GM12801 (cell line): ENCODE results near the gene IGF2R.

Source experiments
- TF ChIP-seq, protein P1 (sequence below): IDR thresholded peaks from one replicate; pipeline ENCODE4 v1.5.1; 2011; ENCODE audit warnings: control low read depth; ENCODE audit not compliant: insufficient read length; ENCODE audit errors: extremely low read depth

IGF2R gene

DNA sequence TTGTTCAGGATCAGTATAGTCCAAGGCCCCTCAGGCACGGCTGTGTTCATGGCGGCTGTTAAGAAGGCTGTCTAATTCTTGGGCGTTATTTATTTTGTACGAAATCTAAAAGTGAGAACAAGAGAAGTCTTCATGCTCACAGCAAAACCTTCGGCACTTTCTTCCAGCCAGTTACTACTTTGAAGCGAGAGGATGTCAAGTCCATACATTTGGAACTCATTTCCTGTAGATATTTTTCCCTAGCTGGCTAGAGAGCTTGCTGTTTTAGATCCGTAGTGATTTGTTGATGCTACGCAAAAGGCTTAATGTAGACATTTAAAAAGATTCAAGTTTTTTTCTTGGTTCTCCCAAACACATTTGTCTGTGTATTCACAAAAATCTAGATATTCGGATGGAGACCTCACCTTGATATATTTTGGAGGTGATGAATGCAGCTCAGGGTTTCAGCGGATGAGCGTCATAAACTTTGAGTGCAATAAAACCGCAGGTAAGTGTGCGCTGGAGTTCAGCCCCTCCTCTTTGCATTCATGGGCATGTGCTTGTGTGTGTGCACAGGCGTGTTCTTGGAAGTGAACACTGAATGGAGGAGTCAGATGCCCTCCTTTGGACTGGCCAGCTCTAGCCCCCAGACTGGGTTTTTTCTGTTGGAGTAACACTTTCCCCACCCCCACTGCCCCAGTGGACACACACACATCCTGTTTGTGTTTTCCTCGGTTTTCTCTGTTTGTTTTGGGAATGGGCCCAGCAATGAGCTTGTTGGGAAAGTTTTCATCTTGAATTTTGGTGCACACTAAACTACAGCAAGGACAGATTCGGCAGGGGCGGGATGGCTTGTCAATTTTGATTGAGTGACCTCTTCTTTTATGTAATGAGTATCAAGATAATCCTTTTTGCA lies 65.4 kb downstream of the IGF2R start:
- TF ChIP-seq, protein P1, sequence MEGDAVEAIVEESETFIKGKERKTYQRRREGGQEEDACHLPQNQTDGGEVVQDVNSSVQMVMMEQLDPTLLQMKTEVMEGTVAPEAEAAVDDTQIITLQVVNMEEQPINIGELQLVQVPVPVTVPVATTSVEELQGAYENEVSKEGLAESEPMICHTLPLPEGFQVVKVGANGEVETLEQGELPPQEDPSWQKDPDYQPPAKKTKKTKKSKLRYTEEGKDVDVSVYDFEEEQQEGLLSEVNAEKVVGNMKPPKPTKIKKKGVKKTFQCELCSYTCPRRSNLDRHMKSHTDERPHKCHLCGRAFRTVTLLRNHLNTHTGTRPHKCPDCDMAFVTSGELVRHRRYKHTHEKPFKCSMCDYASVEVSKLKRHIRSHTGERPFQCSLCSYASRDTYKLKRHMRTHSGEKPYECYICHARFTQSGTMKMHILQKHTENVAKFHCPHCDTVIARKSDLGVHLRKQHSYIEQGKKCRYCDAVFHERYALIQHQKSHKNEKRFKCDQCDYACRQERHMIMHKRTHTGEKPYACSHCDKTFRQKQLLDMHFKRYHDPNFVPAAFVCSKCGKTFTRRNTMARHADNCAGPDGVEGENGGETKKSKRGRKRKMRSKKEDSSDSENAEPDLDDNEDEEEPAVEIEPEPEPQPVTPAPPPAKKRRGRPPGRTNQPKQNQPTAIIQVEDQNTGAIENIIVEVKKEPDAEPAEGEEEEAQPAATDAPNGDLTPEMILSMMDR = no peak

DNA sequence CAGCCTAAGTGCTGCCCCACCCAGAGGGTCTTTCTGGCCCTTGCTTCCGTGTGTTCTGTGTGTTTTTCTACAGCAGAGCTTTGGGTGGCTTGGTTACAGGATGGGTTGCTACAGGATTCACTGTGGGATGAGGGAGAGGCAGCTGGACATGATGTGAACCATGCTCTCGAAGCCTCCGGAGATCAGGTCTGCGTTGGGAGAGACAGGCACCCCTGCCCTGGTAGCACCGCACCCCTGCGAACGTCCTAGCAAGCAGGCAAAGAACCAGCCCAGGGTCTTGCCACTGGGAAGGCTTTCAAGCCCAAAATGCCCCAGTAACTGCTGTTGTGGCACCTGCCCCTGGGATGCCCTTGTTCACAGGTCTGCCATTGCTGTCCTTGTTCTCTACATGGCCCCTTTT lies 66.4 kb downstream of the IGF2R start:
- TF ChIP-seq, protein P1 = no peak

DNA sequence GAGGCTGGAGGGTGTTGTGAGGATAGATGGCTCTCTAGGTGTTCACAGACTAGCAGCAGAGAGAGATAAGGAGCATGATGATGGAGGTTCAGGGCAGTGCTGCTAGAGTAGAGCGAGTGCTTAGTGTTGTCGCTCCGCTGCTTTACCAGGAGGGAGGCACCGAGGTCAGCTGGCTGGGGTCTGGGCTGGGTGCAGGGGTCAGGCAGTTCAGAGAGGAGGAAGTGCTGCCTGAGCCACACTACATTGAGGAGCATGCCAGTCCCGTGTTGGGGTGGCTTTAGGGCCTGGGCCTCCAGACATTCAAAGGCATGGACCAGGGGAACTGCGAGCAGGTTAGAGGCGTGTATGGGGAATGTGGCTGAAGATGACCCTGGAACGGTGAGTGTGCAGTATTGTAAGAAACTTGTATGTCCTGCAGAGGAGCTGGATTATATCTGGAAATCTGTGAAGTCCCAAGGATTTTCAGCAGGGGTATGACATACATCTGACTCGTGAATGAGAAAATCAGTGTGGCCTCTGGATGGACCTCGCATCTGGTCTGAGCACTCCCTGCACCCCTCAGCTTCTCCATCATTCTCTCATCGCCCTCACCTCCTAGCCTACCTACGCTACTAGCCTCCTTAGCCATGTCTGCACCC lies 66.9 kb downstream of the IGF2R start:
- TF ChIP-seq, protein P1 = no peak

DNA sequence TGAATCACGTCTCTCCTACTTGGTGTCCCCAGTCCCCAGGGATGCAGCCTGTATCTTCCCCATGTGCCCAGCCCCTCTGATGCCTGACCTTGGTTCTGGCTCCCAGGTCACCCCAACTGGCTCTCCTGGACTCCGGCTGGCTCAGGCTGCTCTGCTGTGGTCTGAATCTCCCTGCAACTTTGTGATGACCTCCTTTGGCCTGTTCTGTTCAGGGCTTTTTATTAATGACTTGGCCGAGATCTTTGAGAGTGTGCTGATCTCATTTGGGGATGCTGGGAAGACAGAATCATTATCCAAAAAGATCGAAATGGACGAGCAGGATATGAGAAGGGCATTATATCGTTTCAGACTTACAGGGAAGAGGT lies 67.4 kb downstream of the IGF2R start:
- TF ChIP-seq, protein P1 = no peak

DNA sequence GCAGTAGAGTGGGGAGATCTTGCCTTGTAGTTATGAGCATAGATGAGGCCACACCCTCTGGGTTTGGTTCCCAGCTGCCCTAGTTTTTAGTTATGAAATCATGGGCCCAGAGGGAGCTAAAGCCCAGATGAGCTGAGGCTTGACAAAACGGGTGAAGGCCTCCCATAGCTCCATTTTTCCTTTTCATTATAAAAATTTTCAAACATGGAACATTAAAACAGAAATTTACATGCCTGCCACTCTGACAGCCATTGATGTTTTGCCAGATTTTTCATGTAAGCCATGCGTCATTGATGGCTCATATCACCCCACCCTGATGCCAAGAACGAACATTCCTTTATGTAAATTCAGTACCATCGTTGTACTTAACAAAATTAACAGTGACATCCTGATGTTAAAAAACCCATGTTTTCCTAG lies 67.9 kb downstream of the IGF2R start:
- TF ChIP-seq, protein P1 = no peak

DNA sequence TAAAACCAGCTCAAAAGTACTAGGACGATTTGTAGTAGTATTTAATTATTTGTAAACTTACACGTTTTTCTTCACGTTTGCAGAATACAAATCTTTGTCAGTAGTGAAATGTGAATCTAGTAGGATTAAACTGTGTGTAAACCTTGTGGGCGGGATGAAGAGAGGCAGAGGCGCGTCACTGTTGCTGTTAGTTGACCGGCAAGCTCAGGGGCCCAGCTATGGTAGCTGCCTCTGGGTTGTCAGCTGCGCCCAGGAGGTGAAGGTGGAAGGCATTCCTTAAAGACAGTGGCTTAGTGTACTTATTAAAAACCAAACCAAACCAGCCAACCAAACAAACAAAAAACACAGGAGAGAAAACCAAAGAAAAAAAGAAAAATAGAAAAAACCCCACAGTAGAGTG lies 69.6 kb downstream of the IGF2R start:
- TF ChIP-seq, protein P1 = no peak

DNA sequence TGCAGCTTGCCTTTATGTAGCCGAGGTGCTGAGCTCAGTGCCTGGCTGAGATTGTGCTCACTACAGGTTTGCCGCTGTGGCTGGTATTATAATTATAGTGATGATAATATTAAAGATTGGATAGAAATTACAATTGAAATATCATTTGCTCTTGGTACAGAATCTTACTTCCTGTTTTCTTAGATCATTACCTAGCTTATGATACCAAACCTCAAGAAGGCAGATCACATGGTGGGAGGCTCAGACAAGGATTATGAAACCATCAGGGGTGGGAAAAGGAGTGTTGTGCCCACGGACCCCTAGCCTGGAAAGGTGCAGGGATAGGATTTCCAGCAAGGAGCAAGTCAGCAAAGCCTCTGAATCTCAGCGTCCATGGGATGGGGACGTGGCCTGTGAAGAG lies 70.6 kb downstream of the IGF2R start:
- TF ChIP-seq, protein P1 = no peak
